Liver (tissue), 9 donors: ENCODE data around the gene NCOR1. TPM values are rescaled to one million over a fixed set of nuclear protein-coding genes. Genes with fewer than 3 reads are reported as not detected.

ENCODE experiments used
- DNase-seq: peaks from one replicate; pipeline ENCODE4 v3.0.0-alpha.2; 2017; ENCODE audit warnings: low spot score
- H3K27ac ChIP-seq, 2 donors: one replicate each; pipeline ENCODE4 v1.7.0; 2013; ENCODE audit warnings: inconsistent platforms in 2 of 2, low read length in 2 of 2, control low read depth in 1 of 2, low read depth in 1 of 2, mild to moderate bottlenecking in 1 of 2
- H3K27me3 ChIP-seq, 4 donors: one replicate each; pipeline versions ENCODE4 v1.6.1 to v1.7.0; 2013; ENCODE audit warnings: low read length in 3 of 4, inconsistent platforms in 1 of 4, mild to moderate bottlenecking in 1 of 4, moderate library complexity in 1 of 4; ENCODE audit not compliant: control insufficient read depth in 4 of 4, insufficient read depth in 4 of 4
- H3K36me3 ChIP-seq, 4 donors: one replicate each; pipeline versions ENCODE4 v1.6.1 to v1.7.0; 2013; ENCODE audit warnings: low read length in 3 of 4, mild to moderate bottlenecking in 3 of 4, low read depth in 1 of 4, moderate library complexity in 1 of 4; ENCODE audit not compliant: control insufficient read depth in 4 of 4, insufficient read depth in 3 of 4
- H3K4me1 ChIP-seq, 4 donors: one replicate each; pipeline versions ENCODE4 v1.6.1 to v1.7.0; 2013; ENCODE audit warnings: low read length in 3 of 4, mild to moderate bottlenecking in 3 of 4, moderate library complexity in 1 of 4; ENCODE audit not compliant: control insufficient read depth in 4 of 4, insufficient read depth in 4 of 4
- H3K4me3 ChIP-seq, 3 donors: one replicate each; pipeline versions ENCODE4 v1.6.1 to v1.7.0; 2013; ENCODE audit warnings: low read length in 3 of 3, control low read depth in 1 of 3, low read depth in 1 of 3, mild to moderate bottlenecking in 1 of 3
- H3K9ac ChIP-seq, 2 donors: one replicate each; pipeline ENCODE4 v1.7.0; 2013; ENCODE audit warnings: low read length in 2 of 2, mild to moderate bottlenecking in 2 of 2, moderate library complexity in 2 of 2, control low read depth in 1 of 2, low read depth in 1 of 2
- H3K9me3 ChIP-seq, 4 donors: one replicate each; pipeline versions ENCODE4 v1.6.1 to v1.7.0; 2013; ENCODE audit warnings: low read length in 3 of 4; ENCODE audit not compliant: control insufficient read depth in 4 of 4
- ATF3 ChIP-seq: IDR thresholded peaks from 2 replicates; pipeline ENCODE4 v1.6.1; 2016; ENCODE audit warnings: antibody characterized with exemption
- EGR1 ChIP-seq, 2 donors: IDR thresholded peaks; 2 replicates each; pipeline ENCODE4 v1.6.1; 2016 to 2018; ENCODE audit warnings: antibody characterized with exemption in 2 of 2, low read depth in 2 of 2
- FOXA1 ChIP-seq: IDR thresholded peaks from 2 replicates; pipeline ENCODE4 v1.6.1; 2016; ENCODE audit warnings: antibody characterized with exemption
- FOXA2 ChIP-seq: IDR thresholded peaks from 2 replicates; pipeline ENCODE4 v1.6.1; 2016; ENCODE audit warnings: antibody characterized with exemption
- GABPA ChIP-seq, 2 donors: IDR thresholded peaks in 1 of 2; conservative IDR thresholded peaks in 1 of 2; 2 replicates each; pipeline ENCODE4 v1.6.1; 2016; ENCODE audit warnings: antibody characterized with exemption in 2 of 2, mild to moderate bottlenecking in 1 of 2, moderate library complexity in 1 of 2
- HNF4A ChIP-seq, 2 donors: conservative IDR thresholded peaks; 2 replicates each; pipeline ENCODE4 v1.6.1; 2016; ENCODE audit warnings: antibody characterized with exemption in 2 of 2, mild to moderate bottlenecking in 2 of 2
- HNF4G ChIP-seq: IDR thresholded peaks from 2 replicates; pipeline ENCODE4 v1.6.1; 2016; ENCODE audit warnings: antibody characterized with exemption
- JUND ChIP-seq, 2 donors: IDR thresholded peaks; 2 replicates each; pipeline ENCODE4 v1.6.1; 2016; ENCODE audit warnings: antibody characterized with exemption in 2 of 2
- NR2F2 ChIP-seq: IDR thresholded peaks from 2 replicates; pipeline ENCODE4 v1.6.1; 2016; ENCODE audit warnings: antibody characterized with exemption
- RAD21 ChIP-seq, 2 donors: IDR thresholded peaks; 2 replicates each; pipeline ENCODE4 v1.6.1; 2016; ENCODE audit warnings: antibody characterized with exemption in 2 of 2, mild to moderate bottlenecking in 2 of 2
- RXRA ChIP-seq, 2 donors: IDR thresholded peaks; 2 replicates each; pipeline ENCODE4 v1.6.1; 2017 to 2018; ENCODE audit warnings: antibody characterized with exemption in 2 of 2, mild to moderate bottlenecking in 1 of 2
- SP1 ChIP-seq: IDR thresholded peaks from 2 replicates; pipeline ENCODE4 v1.6.1; 2018; ENCODE audit warnings: antibody characterized with exemption, mild to moderate bottlenecking
- TAF1 ChIP-seq: conservative IDR thresholded peaks from 2 replicates; pipeline ENCODE4 v1.6.1; 2016; ENCODE audit warnings: antibody characterized with exemption, mild to moderate bottlenecking
- YY1 ChIP-seq: IDR thresholded peaks from 2 replicates; pipeline ENCODE4 v1.6.1; 2016; ENCODE audit warnings: antibody characterized with exemption, mild to moderate bottlenecking
- whole genome bisulfite sequencing: extraction: QIAGEN DNeasy Blood & Tissue Kit; methylation state at CpG from one replicate; pipeline ENCODE4 v1.1.7; 2013; 5-methylcytosine and 5-hydroxymethylcytosine counted together
- polyA plus RNA-seq, 2 donors: library from polyadenylated mRNA; stranded (reverse) in 1 of 2; unstranded in 1 of 2; fragments of 200-250 nt in 1 of 2; fragments of >200 nt in 1 of 2; fragmentation: Nextera tagmentation in 1 of 2; extraction: Ambion mirVana in 1 of 2; gene quantifications; one replicate each; pipeline versions ENCODE4 v1.2.1 to v1.2.3, GENCODE V29; 2013 to 2015
- total RNA-seq, 2 donors: library from RNA; depleted of rRNA; stranded (reverse); fragments of >200 nt; gene quantifications; one replicate each; pipeline ENCODE4 v1.2.3, GENCODE V29; 2014
- TF ChIP-seq, protein P1 (sequence below): IDR thresholded peaks from 2 replicates; pipeline ENCODE4 v1.6.1; 2016; ENCODE audit warnings: antibody characterized with exemption
- TF ChIP-seq, protein P2 (sequence below): fragments of 150-350 bp; IDR thresholded peaks from 2 replicates; pipeline ENCODE4 v1.5.1; 2017; ENCODE audit warnings: improper control_type of control experiment, low read depth, low read length; ENCODE audit not compliant: missing input control
- TF ChIP-seq, protein P3 (sequence below): IDR thresholded peaks from 2 replicates; pipeline ENCODE4 v1.6.1; 2016; ENCODE audit warnings: antibody characterized with exemption, mild to moderate bottlenecking
- TF ChIP-seq, protein P4 (sequence below): IDR thresholded peaks from 2 replicates; pipeline ENCODE4 v1.6.1; 2016; ENCODE audit warnings: antibody characterized with exemption
- donor health status: healthy.
- donor health status: healthy.
- donor health status: healthy.
- donor health status: healthy.
- donor health status: healthy.

NCOR1 gene
- total and polyA plus RNA-seq, 4 donors: 23.6 to 94.8 (median 77.0) TPM

DNA sequence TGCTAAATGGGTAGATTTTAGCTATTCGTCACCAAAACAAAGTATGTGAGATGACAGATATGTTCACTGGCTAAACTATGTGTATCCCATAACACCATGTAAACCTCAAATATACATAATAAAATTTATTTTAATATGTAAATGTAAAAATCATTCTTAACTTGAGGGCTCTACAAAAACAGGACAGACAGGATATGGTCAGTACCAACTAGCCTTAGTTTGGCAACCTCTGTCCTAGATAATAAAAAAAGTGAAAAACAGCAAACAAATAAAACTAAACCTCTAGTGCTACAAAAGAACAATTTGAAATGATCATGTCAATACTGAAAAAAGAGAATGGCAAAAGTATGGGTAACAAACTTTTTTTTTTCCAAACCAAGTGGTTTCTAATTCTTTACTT is 33.8 kb downstream of the NCOR1 start:
- TF ChIP-seq RAD21 (IDR thresholded peaks at IDR 0.05) (no peak), SP1 (no peak), EGR1 (IDR thresholded peaks at IDR 0.05; ENCODE audit: low read depth in 2 of 2) (no peak), TAF1 (no peak)
- TF ChIP-seq, protein P1, sequence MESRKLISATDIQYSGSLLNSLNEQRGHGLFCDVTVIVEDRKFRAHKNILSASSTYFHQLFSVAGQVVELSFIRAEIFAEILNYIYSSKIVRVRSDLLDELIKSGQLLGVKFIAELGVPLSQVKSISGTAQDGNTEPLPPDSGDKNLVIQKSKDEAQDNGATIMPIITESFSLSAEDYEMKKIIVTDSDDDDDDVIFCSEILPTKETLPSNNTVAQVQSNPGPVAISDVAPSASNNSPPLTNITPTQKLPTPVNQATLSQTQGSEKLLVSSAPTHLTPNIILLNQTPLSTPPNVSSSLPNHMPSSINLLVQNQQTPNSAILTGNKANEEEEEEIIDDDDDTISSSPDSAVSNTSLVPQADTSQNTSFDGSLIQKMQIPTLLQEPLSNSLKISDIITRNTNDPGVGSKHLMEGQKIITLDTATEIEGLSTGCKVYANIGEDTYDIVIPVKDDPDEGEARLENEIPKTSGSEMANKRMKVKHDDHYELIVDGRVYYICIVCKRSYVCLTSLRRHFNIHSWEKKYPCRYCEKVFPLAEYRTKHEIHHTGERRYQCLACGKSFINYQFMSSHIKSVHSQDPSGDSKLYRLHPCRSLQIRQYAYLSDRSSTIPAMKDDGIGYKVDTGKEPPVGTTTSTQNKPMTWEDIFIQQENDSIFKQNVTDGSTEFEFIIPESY: no peak
- TF ChIP-seq, protein P2, sequence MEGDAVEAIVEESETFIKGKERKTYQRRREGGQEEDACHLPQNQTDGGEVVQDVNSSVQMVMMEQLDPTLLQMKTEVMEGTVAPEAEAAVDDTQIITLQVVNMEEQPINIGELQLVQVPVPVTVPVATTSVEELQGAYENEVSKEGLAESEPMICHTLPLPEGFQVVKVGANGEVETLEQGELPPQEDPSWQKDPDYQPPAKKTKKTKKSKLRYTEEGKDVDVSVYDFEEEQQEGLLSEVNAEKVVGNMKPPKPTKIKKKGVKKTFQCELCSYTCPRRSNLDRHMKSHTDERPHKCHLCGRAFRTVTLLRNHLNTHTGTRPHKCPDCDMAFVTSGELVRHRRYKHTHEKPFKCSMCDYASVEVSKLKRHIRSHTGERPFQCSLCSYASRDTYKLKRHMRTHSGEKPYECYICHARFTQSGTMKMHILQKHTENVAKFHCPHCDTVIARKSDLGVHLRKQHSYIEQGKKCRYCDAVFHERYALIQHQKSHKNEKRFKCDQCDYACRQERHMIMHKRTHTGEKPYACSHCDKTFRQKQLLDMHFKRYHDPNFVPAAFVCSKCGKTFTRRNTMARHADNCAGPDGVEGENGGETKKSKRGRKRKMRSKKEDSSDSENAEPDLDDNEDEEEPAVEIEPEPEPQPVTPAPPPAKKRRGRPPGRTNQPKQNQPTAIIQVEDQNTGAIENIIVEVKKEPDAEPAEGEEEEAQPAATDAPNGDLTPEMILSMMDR: no peak
- no peaks in the 10 kb centered on the region for H3K27me3 ChIP-seq
- no peaks in the 10 kb centered on the region for H3K9me3 ChIP-seq
- no peak overlapping the region for H3K4me3 ChIP-seq
- no peak overlapping the region for H3K9ac ChIP-seq
- no peaks in the 10 kb centered on the region for H3K4me1 ChIP-seq
- no peak overlapping the region for H3K27ac ChIP-seq
- peaks cover 1 to 12% (median 11%) of the 10 kb centered on the region in 4 donors for H3K36me3 ChIP-seq
- 98% methylated on average over 1 of the region's 1 CpG for WGBS
- DNase-seq: no peak

- TF ChIP-seq YY1: no peak
- TF ChIP-seq RAD21 (IDR thresholded peaks at IDR 0.05): no peak
- TF ChIP-seq, protein P2: no peak
- TF ChIP-seq HNF4A (conservative IDR thresholded peaks at IDR 0.05): no peak
- TF ChIP-seq GABPA (IDR thresholded peaks at IDR 0.05 in 1 of 2, conservative IDR thresholded peaks at IDR 0.05 in 1 of 2): no peak
- no peak for TF ChIP-seq JUND (IDR thresholded peaks at IDR 0.05)
- TF ChIP-seq SP1: no peak
- TF ChIP-seq TAF1: no peak
- no peak for TF ChIP-seq RXRA (IDR thresholded peaks at IDR 0.05)
- TF ChIP-seq, protein P3, sequence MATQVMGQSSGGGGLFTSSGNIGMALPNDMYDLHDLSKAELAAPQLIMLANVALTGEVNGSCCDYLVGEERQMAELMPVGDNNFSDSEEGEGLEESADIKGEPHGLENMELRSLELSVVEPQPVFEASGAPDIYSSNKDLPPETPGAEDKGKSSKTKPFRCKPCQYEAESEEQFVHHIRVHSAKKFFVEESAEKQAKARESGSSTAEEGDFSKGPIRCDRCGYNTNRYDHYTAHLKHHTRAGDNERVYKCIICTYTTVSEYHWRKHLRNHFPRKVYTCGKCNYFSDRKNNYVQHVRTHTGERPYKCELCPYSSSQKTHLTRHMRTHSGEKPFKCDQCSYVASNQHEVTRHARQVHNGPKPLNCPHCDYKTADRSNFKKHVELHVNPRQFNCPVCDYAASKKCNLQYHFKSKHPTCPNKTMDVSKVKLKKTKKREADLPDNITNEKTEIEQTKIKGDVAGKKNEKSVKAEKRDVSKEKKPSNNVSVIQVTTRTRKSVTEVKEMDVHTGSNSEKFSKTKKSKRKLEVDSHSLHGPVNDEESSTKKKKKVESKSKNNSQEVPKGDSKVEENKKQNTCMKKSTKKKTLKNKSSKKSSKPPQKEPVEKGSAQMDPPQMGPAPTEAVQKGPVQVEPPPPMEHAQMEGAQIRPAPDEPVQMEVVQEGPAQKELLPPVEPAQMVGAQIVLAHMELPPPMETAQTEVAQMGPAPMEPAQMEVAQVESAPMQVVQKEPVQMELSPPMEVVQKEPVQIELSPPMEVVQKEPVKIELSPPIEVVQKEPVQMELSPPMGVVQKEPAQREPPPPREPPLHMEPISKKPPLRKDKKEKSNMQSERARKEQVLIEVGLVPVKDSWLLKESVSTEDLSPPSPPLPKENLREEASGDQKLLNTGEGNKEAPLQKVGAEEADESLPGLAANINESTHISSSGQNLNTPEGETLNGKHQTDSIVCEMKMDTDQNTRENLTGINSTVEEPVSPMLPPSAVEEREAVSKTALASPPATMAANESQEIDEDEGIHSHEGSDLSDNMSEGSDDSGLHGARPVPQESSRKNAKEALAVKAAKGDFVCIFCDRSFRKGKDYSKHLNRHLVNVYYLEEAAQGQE: no peak
- TF ChIP-seq FOXA2: no peak
- no peak for TF ChIP-seq NR2F2
- TF ChIP-seq, protein P1: no peak
- TF ChIP-seq, protein P4, sequence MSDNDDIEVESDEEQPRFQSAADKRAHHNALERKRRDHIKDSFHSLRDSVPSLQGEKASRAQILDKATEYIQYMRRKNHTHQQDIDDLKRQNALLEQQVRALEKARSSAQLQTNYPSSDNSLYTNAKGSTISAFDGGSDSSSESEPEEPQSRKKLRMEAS: no peak
- no peak for TF ChIP-seq EGR1 (IDR thresholded peaks at IDR 0.05; ENCODE audit: low read depth in 2 of 2)
- TF ChIP-seq FOXA1: no peak
- no peak for TF ChIP-seq HNF4G
- TF ChIP-seq ATF3: no peak
- 97% methylated on average over 5 of the region's 5 CpGs for WGBS
Measured at GRCh38 chr17:16178836-16179235, 36.5 kb downstream of the NCOR1 start.

More at GRCh38 chr17:16178836-16179235, 36.5 kb downstream of the NCOR1 start:
- Histone ChIP-seq H3K36me3 (peaks cover 0 to 3% (median 0%) of the 10 kb centered on the region in 4 donors), H3K4me3 (no peak overlapping the region), H3K27me3 (no peaks in the 10 kb centered on the region), H3K4me1 (no peaks in the 10 kb centered on the region), H3K9ac (no peak overlapping the region), H3K9me3 (no peaks in the 10 kb centered on the region), H3K27ac (no peak overlapping the region)
- DNase-seq: no peak
